Fibroblast of villous mesenchyme (primary cell): ENCODE data around the gene FAM110D. TPM values are rescaled to one million over a fixed set of nuclear protein-coding genes. Genes with fewer than 3 reads are reported as not detected.

ENCODE experiments used
- DNase-seq: peaks from one replicate; pipeline ENCODE4 v3.0.0-alpha.2; 2010; ENCODE audit warnings: low read depth
- H3K4me3 ChIP-seq: 2 replicates; pipeline ENCODE4 v1.5.1; 2011; ENCODE audit warnings: low read depth, mild to moderate bottlenecking, low read length
- CTCF ChIP-seq: IDR thresholded peaks from 2 replicates; pipeline ENCODE4 v1.5.1; 2012; ENCODE audit warnings: low read depth, mild to moderate bottlenecking, low read length; ENCODE audit not compliant: insufficient read depth
- total RNA-seq: library from RNA; depleted of rRNA; stranded (reverse); fragments of >200 nt; gene quantifications from 2 replicates; pipeline ENCODE4 v1.2.3, GENCODE V29; 2012

Gene FAM110D
- total RNA-seq, 1 donor, result under 0.01 TPM

DNA sequence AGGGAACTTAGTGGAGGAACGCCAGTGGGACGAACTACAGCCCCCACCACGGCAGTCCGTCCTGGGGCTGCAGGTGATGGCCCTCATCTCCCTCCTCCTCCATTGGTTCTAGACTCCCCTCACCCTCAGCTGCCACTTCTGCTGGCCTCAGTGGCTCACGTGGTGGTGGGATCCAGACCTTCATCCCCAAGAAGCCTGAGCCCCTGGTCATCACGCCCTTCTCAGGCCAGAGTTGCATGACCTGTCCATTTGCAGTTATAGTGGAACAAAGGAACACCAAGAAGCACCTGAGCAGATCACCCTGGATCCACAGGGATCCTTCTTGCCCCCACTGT is 13.0 kb upstream of the FAM110D start:
- H3K4me3 ChIP-seq, result no peak overlapping the region
- DNase-seq, result no peak
- TF ChIP-seq CTCF, result no peak

DNA sequence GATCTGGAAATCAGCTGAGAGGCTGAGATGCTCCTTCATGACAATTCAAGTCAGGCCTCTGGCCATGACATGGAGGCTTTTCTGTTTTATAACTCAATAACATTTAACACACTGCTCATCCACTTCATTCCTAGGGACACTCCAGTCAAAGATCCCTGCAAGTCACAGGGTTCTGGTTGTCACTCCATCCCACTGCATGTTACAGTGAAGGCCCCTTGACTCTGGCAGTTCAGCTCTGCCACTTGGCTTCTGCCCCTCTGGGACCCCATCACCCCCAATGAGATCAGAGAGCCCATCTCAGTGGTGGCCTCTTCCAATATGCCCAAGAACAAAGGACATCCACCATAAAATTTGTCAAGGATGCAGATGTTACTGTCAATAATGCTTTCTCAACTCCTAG is 10.0 kb upstream of the FAM110D start:
- no peak for TF ChIP-seq CTCF

DNA sequence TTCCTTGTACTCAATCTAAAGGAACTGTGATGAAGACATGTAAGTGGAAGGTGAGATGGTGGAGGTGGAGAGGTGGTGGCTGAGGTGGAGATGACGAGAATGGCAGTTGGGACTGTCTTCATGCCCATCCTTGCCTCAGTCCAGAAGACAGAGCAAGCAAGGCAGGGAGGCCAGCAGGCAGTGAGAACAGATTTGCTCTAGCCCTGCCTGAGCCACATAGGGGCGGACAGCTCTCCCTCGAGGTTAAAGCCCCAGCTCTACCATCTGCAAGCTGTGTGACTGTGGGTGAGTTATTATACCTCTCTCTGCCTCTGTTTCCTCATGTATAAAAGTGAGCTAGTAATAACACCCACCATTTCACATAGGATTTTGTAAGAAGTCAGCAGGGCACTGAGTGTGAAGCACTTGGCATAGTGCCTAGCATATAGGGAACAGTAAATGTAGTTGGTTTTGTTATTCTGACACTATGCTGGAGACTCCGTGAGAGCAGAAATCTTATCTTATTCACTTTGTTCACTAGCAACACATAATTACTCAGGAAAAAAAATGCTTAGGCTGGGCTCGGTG is 4.8 kb upstream of the FAM110D start:
- H3K4me3 ChIP-seq, result no peak overlapping the region
- no peak for DNase-seq

More for the DNA sequence above, 10.0 kb upstream of the FAM110D start:
- H3K4me3 ChIP-seq, result no peak overlapping the region
- DNase-seq, result no peak

GRCh38 chr1:26154750-26155149 is 4.1 kb upstream of the FAM110D start:
- no peak for DNase-seq
- no peak for TF ChIP-seq CTCF
- H3K4me3 ChIP-seq, result no peak overlapping the region

More for the DNA sequence above, 4.8 kb upstream of the FAM110D start:
- no peak for TF ChIP-seq CTCF

DNA sequence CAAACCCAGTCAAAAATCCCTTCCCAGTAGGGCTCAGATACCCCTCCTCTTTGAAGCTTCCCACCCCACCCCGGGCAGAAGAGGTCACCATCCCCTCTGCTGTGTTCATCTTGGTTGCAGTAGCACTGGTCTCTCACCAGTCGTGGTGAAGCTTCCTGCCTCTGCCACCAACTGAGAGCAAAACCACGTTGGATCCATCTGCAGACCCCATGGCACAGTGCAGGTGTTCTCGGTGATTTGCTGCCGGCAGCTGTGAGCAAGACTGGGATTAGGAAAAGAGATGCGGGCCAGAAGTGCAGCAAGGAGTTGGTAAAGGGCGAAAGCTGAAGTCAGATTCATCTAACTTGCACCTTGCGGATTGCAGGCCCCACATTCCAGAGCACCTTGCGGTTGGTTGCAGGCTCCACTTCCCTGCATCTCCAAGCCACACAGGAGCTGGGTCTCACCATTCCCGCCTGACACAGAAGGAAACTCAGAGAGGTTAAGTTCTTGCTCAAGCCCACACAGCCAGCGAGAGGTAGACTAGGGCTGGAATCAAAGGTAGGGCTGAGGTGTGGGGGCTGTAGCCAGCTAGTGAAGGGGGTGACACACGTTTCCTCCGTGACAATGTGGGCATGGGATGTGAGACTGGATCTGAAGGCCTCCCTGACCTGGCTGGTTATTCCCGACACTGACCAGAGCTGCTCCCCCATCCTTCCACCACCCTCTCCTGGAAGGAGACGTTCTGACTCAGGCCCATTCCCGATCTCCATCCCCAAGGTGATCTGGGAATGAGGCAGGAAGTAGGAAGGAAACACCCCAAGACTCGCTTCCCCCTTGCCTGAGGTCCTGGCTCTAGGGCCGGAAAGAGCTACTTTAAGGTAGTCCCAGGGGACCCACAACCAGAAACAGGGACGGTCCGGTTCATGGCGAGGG is 3.3 kb upstream of the FAM110D start:
- H3K4me3 ChIP-seq, result no peak overlapping the region
- TF ChIP-seq CTCF, result no peak
- DNase-seq, result no peak

GRCh38 chr1:26156285-26157038 is 2.4 kb upstream of the FAM110D start:
- no peak overlapping the region for H3K4me3 ChIP-seq
- TF ChIP-seq CTCF, result no peak
- no peak for DNase-seq
